Epithelial cell of proximal tubule (primary cell): ENCODE measurements around the gene NHP2. TPM values are rescaled to one million over a fixed set of nuclear protein-coding genes. Genes with fewer than 3 reads are reported as not detected.
A peak's percentile ranks its signal among the peaks of the same experiment; 100 is the strongest.

Source experiments
- DNase-seq: peaks from one replicate; pipeline ENCODE4 v3.0.0-alpha.2; 2011; ENCODE audit warnings: low read depth
- H3K4me3 ChIP-seq: 2 replicates; pipeline ENCODE4 v1.5.1; 2011; ENCODE audit warnings: low read depth, mild to moderate bottlenecking, low read length
- total RNA-seq: library from RNA; depleted of rRNA; stranded (reverse); fragments of >200 nt; gene quantifications from 2 replicates; pipeline ENCODE4 v1.2.3, GENCODE V29; 2015
- TF ChIP-seq, protein P1 (sequence below): conservative IDR thresholded peaks from 2 replicates; pipeline ENCODE4 v1.5.1; 2012; ENCODE audit warnings: low read depth, mild to moderate bottlenecking, low read length

Gene NHP2
- total RNA-seq, 1 donor from 2014 or later = 392 TPM

DNA sequence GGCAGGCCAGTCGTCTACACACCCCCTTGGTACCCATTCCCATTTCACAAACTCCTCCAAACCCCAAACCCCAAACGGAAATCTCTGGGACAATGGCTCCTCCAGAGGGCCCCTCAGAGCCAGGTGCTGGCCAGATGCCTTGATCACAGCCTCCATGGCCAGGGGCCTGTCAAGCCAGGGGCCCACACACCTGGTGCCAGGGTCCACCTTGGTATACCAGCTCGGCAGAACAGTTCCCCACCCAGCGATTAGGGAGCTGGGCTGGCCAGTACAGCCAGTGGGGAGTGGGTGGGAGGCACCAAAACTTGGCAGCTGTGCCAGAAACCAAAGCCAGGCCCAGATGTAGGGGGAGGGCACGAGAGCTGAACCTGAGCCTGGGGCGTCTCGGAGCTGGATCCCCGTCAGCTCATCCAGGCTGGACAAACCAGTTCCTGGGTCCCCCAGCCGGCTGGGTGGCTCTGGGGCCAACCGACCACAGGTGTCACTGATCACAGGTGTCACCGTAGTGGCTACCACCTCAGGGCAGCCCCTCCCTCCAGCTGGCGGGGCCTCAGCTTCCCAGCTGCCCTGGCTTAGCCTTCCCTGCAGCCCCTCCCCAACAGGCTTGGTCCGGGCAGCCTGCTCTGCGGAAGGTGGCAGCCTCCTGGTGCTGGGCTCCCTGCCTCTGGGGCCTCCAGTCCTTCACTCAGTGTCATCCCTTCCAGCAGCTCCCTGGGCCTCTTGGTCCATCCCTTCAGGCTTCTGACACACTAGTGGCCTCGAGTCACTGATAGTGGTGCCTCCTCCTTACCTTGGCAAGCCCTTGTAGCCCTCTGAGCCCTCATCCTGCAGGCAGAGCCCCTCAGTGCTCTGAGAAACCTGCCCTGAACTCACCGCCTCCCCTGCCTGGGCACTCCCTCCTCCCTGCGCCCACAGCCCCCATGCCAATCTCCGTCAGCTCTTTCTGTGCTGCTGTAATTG is 29.4 kb downstream of the NHP2 start:
- H3K4me3 ChIP-seq = no peak overlapping the region
- DNase-seq = no peak
- TF ChIP-seq, protein P1, sequence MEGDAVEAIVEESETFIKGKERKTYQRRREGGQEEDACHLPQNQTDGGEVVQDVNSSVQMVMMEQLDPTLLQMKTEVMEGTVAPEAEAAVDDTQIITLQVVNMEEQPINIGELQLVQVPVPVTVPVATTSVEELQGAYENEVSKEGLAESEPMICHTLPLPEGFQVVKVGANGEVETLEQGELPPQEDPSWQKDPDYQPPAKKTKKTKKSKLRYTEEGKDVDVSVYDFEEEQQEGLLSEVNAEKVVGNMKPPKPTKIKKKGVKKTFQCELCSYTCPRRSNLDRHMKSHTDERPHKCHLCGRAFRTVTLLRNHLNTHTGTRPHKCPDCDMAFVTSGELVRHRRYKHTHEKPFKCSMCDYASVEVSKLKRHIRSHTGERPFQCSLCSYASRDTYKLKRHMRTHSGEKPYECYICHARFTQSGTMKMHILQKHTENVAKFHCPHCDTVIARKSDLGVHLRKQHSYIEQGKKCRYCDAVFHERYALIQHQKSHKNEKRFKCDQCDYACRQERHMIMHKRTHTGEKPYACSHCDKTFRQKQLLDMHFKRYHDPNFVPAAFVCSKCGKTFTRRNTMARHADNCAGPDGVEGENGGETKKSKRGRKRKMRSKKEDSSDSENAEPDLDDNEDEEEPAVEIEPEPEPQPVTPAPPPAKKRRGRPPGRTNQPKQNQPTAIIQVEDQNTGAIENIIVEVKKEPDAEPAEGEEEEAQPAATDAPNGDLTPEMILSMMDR = no peak

DNA sequence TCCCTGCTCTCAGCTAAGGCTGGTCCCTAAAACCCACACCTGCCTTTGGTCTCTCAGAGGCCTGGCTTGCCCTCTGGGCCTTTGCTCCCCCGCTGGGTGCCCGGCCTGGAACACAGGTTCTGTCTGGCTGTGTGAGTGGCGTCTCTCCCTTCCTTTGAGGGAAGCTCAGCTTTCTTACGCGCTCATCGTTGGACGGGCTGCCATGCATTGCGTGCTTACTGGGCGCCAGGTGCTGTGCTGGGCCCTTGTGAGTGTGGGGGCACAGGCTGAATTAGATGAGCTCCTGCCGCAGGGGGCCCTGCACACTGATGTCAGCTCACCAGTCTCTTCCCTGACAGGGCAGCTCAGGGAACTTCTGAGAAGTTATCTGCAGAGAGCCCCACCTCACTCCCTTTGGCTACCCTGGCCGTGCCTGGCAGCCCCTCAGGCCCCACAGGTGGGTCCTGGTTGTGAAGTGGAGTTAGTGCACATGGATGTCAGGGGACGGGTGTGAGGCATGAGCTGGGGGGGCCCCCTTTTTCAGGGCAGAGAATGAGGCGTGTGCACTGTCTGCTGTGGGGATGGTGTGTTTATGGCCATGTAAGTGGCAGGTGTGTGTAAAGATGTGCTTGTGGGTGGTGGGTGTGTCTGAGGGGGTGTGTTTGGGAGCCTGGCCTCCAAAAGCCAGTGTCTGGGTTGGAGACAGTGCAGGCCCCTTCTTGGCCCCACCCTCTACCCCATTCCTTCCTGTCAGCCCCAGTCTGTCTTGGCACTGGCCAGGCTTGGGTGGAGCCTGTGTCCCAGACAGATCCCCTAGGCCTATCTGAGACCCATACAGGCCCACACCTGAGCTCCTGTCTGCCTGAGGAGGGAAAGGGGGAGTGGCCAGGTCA is 30.4 kb downstream of the NHP2 start:
- no peak for DNase-seq
- TF ChIP-seq, protein P1 = no peak
- no peak overlapping the region for H3K4me3 ChIP-seq

DNA sequence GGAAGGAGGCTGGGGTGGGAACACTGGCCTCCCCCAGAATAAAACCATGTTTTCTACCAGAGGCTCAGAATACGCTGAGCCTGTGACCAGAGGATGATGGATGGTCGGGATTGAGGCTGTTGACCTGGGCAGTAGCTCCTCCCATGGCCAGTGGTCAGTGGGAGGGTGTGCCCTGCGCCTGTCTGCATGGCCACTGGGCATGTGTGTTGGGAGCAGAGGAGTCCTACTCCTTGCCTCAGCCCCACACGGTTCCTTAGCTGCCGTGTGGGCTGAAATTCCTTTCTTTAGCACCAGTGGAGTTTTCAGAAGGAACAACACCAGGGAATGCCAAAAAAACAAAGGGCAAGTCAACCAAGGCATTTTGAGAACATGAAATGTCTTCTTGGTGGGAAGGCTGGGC is 31.3 kb downstream of the NHP2 start:
- TF ChIP-seq, protein P1 = no peak
- DNase-seq = no peak
- H3K4me3 ChIP-seq = no peak overlapping the region

DNA sequence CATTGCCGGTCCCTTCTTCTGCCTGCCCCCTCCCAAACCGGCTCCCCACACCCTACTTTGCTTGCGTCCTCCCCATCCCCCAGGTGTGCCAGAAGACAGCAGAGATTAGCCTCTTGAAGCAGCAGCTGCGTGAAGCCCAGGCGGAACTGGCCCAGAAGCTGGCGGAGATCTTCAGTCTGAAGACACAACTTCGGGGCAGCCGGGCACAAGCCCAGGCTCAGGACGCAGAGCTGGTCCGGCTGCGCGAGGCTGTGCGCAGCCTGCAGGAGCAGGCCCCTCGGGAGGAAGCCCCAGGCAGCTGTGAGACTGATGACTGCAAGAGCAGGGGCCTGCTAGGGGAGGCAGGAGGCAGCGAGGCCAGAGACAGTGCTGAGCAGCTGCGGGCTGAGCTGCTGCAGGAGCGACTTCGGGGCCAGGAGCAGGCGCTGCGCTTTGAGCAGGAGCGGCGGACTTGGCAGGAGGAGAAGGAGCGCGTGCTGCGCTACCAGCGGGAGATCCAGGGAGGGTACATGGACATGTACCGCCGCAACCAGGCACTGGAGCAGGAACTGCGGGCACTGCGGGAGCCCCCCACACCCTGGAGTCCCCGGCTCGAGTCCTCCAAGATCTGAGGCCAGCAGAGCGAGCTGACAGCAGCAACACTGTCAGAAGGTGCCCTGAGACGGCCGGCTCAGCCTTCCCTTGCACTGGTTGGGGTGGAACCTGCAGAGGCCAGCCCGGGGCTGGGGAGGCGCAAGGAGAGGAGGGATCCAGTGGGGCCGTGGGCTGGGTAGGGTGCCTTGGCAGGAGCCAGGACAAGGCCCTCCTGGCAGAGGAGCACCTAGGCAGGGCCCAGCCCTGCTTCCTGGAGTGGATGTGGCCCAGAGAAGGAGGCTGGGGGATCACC is 32.1 kb downstream of the NHP2 start:
- no peak overlapping the region for H3K4me3 ChIP-seq
- DNase-seq = no peak
- TF ChIP-seq, protein P1 = no peak

DNA sequence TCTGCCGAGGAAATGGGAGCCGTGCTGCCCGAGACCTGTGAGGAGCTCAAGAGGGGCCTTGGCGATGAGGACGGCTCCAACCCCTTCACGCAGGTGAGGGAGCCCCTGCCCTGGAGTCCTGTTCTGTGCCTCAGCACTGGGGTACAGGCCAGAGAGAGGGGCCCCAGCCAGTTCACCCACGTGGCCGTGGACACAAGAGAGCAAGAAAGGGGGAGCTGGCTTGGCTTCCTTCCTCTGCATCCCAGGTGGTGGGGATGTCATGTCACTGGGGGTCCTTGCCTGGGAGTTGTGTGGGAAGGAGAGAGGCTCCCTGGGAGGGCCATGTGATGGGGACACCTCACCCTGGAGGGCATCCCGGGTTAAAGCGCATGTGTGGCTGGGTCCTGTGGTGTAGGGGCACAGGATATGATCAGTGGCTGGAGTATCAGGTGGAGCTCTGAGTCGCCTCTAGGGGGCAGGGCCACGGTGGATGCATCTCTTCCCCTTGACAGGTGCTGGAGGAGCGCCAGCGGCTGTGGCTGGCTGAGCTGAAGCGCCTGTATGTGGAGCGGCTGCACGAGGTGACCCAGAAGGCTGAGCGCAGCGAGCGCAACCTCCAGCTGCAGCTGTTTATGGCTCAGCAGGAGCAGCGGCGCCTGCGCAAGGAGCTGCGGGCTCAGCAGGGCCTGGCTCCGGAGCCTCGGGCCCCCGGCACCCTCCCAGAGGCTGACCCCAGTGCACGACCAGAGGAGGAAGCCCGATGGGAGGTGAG is 32.9 kb downstream of the NHP2 start:
- peak; percentile 39 for DNase-seq
- TF ChIP-seq, protein P1 = peak; percentile 66
- H3K4me3 ChIP-seq = no peak overlapping the region
